Activated naive CD4-positive, alpha-beta T cell (primary cell): ENCODE results near the gene PTPRN2.

Experiments used
- DNase-seq, 4 experiments: peaks; one replicate each; lab custom pipeline; 2025; lab: John Stamatoyannopoulos, UW

Gene PTPRN2

DNA sequence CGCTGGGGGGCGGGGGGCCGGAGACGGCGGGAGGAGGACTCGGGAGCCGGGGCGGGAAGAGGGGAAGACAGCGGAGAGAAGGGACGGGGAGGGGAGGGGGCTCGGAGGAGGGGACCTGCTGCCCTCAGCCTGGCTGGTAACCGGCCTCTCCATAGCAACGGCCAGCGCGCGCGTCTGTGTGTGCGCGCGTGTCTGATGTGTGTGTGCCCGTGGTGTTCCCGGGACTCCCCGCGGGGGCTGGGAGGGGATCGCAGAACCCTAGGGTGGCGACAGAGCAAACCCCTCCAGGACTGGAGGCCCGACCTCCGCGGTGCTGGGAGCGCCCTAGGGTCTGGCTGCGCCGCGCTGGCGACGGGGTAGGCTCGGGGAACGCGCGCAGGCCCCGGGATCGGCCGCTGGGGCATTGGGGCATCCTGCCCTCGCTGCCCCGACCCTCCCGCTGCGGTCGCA is 894.5 kb downstream of the PTPRN2 start:
- no peak for DNase-seq

DNA sequence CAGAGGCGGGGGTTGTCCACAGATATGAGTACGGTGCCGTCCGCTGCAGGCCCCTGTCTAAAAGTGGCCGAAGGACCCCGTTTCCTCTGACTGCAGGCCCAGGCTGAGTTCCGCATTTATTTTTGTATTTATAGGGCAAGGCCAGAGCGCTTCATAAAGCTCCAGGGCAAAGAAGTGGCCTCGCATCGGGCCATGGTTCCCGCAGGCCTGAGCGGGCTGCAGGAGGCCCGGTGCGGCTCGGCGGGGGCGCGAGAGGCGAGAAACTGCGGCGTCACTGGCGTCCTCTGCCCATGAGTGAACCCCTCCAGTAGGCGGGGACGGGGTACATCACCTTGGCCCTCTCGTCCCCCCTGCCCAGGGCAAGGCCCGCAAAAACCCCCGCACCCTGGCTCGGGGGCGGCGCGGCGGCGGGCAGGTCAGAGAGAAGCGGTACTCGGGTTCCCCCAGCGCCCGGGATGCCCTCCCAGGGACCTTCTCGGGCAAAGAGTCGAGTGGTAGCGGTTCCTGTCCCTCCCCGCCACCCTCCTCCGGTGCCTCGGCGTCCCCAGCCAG is 895.1 kb downstream of the PTPRN2 start:
- no peak for DNase-seq

- no peak for DNase-seq
Observed at GRCh38 chr7:157691586-157692459, 895.8 kb downstream of the PTPRN2 start.

DNA sequence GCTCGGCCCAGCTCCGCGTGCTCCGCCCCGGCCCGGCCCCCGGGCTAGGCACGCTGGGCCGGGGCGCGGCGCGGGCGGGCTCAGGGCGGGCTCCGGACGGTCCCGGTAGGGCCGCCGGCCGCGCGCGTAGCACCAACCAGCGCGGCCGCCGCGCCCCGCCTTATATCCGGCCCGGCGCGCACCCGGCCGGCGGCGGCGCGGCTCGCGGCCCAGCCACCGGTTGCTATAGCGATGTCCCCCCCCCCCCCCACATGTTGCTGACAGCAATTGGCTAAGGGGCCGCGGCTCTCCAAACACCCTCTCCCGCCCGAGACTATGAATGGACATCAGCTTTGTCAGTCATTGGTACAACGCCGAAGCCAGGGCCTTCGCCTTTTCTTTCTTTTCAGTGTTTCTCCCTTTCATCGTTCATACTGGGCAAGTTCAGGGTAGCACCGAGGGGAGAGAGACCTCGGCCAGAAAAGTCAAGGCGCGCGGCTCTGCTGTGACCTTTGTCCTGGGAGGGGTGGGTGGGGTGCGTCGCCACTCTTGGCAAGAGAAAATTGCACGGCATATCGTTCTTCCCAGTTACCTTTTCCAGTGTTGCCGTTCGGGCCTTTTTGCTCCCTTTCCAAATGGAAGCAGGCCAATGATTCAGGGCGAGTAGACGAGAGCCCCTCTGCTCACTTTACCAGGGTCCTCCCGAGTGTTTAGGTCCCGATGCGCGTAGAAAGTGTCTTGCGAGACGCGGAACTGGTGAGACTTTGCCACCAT is 896.6 kb downstream of the PTPRN2 start:
- DNase-seq, result no peak

DNA sequence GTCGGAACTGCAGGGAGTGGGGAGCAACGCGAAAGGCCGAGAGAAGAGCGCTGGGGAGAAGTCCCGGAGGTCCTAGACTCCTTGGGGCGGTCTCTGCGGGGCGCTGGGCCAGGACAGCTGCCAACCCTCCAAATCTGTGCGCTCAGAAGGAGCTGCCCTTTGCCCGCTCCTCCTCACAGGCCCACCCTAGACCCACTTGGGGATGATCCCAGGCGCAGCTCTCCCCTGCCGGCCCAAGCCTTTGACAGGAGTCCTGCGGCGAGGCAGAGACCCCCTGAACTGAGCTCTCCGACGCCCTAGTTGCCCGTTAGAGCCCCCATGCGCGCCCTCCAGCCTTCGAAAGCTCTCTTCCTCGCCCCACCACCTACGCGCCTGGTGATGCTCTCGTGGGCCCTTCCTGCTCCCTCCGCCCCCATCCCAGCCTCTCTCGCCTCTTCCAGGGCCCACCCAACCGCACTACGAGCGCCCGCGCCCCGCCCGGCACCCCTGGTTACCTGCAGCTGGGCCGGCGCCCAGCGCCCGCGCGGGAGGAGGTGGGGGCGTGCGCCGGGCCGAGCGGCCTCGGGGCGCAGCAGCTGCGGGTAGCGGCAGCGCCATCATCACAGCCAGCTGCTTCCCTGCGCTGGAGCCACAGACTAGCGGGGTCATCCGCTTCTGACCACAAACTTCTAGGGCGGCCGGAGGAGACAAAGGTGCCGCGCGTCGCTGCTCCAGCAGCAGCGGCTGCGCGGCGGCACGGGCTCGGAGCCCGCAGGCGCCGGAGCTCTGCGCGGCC is 897.4 kb downstream of the PTPRN2 start:
- no peak for DNase-seq

DNA sequence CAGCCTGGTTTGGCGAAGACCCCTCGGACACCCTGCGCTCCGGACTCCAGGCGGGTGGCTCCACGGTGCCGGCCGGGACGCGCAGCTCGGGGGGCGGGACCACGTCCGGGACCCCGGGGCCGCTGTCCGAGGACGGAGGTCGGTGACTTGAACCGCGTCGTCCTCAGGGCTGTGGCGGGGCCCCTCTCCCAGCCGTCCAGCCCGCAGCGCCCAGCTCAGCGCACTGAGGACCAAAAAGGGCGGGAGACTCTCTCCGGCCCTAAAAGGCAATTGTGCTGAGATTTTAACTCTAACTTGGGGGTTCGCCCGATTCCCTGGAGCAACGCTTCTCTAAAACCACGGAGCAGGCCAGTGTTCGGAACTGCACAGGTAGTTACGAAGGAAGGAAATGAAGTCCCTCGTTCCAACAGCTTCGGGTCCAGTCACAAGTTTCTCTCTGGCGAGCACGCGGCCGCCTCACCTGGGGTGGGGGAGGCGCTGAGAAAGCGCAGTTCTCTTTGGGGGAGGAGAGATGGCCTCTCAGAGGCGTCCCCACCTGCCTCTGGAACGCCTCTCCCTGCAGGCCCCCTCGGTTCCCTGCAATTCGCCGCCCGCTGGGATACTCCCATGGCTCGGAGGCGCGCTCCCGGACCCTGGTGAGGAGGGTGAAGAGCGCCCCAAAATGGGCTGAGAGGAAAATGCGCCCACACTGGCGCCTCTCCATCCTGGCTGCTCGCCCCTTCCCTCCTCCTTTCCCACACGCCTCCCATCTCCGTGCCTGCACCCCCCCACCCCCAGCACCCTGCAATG is 898.2 kb downstream of the PTPRN2 start:
- no peak for DNase-seq

DNA sequence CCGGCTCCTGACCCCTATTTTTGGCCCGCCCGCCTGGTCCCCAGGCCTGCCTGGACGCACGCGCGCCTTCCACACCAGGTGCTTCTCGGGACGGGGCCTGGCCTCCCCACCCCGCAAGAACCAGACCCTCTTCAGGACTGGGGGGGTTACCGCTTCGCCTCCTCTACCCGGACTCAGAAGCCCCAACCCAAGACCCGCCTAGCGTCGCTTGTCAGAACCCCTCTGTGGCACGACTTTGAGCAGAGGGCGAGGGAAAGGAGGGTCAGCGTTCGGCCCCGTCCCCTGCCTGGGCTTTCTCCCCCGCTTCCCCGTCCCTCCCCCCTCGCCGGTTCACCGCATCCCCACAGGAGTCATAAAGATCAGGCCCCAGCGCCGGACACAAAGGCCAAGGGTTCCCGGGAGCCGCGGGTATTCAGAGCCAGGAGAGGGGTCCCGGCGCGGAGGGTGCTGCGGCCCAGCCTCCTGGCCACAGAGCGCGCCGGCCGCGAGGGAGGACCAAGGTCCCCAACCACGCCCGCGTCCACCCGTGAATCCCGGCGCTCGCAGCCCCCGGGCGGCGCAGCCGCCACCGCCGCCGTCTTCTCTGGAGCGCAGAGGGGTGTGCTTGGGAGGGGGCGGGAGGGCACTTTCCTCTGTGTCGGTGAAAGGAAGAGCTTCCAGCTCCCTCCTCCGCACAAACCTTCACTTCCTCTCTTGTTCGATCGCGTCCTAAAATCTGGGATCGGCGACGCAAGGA is 898.9 kb downstream of the PTPRN2 start:
- no peak for DNase-seq

DNA sequence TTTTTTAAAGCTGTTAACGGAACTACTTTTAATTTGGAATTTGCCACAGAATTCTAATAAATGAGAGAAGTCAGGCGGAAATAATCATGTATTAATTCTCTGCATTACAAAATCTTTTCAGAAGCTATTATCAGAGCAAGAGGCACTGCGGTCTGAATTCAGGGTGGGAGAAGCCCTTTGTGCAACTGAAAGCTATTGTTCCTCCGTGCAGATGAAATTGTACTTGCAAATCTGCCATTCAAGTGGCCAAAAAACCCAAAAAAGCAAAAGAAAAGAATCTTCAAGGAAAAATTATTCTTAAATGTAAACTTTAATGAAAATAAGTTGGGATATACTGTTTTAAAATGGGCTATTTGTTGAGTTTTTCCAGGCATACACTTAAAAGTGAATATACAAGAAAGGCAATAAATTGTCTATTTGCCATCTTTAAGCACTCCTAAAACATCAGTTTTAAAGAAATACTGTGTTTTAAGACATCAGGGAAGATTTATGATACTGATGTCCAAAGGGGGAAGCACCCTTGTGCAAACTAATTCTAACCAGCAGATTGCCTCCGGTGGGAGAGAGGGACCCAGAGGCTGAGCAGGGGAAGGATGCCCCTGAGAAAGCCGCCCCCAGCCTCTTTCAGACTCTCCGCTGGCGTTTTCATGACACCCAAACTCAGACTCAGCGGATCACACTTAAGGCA is 899.6 kb downstream of the PTPRN2 start:
- DNase-seq, result no peak

DNA sequence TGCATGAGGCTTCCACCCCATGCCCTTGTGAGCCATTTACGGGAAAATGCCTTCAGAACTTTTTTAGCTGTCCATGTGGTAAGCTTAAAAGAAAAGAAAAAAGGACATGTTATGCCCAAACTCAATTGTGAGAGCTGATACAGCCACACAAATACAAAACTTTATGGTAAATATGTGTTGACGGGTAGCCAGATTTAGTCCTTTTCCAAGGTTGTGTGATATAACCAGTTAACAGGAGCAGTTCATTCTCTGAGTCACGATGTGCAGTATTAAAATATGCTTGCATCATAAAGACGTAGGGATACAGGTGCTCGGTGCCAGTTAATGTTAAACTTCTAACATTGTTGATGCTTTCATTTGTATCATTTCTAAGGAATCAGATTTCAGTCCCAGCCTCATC is 900.5 kb downstream of the PTPRN2 start:
- DNase-seq, result no peak

GRCh38 chr7:157686285-157686894 is 901.2 kb downstream of the PTPRN2 start:
- DNase-seq, result no peak

DNA sequence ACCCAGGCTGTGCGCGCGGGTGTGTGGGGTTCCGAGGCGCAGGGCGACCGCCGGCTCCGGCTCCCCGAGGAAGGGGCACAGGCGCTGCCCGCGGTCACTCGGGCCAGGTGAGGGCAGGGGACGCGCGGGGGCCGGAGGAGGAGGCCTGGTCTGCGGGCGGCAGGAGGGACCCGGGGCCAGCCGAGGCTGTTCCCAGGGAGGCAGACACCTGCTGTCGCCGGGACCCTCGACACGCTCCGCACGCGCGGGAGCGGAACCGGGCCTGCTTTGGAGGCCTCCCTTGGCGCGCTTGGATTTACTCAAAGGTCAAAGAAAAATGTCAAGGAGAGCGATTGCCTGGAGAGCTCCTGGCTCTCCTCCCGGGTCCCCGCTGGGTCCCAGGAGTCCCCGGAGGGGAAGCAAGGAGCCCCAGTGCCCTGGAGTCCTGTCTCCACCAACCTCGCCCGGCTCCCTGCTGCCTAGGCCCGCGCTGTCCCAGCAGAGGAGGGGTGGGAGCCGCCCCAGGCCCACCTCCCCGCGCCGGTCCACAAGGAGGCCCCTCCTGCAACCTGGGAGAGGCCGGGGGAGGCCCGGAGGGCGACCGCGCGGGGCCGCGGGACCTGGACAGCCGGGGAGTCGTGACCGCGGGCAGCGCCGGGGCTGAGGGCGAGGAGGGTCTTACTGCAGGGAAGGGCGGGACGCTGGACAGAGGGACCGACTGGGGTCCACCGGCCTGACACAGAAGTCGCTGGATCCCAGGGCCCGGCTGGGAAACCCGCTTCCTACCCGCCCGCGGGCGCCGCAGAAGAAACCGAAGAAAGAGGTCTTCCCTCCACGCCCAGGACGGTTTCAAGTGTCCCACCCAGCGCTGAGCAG is 902.0 kb downstream of the PTPRN2 start:
- DNase-seq, result no peak

- no peak for DNase-seq
Observed at GRCh38 chr7:157684909-157685429, 902.7 kb downstream of the PTPRN2 start.

DNA sequence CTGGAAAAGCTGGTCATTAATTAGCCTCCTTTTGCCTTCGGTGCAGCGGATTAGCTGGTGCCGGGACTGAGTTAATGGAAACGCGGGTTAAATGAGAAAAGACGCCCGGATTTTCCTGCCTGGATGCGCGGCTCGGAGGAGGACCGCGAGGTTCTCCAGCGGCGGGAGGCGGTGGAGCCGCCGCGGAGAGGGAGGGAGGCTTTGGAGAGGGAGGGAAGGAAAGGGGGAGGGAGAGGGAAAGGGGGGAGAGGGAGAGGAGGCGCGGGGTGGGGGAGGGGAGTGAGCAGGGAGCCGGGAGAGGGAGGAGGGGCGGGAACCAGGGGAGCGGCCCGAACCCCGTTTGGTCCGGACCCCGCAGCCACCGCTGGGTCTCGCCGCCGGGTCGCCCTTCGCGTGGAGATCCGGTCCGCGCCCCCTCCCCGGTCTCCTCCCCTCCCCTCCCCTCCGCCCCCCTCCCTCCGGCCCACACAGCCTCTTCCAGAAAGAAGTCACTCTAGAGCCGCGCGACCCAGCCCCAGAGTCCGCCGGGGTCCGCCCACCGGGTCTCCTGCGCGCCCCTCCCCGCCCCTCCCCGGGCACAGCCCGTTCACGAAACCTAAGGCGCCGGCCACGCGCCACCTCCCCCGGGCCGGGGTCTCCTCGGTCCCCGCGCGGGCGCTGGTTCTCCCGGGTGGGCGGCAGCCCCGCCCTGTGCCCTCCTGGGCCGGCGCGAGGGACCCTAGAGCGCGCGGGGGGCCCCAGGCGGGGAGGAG is 903.3 kb downstream of the PTPRN2 start:
- no peak for DNase-seq

- no peak for DNase-seq
Observed at GRCh38 chr7:157683747-157684156, 903.9 kb downstream of the PTPRN2 start.

- DNase-seq, result no peak
Observed at GRCh38 chr7:157682946-157683746, 904.5 kb downstream of the PTPRN2 start.

GRCh38 chr7:157682064-157682945 is 905.3 kb downstream of the PTPRN2 start:
- DNase-seq, result no peak
